Panc1 (cell line): ENCODE results near the gene ANO9. TPM values are rescaled to one million over a fixed set of nuclear protein-coding genes. Genes with fewer than 3 reads are reported as not detected.
"Not testable (repeated sequence)": the region's sequence is repeated elsewhere in the genome, so short reads cannot be mapped to it uniquely, and the experiment has no call there.

Source experiments
- ATAC-seq: fragments of 200-7000 bp; cut with Tn5 transposase; 2 replicates; pipeline ENCODE4 v1.9.1; 2020; ENCODE audit warnings: mild to moderate bottlenecking, moderate library complexity
- BruUV-seq: library from RNA; stranded (reverse); fragments of 400-500 nt; replicated peaks from 2 replicates; lab custom pipeline; 2021; lab: Mats Ljungman, UMichigan
- CTCF ChIA-PET: fragments of 300-600 bp; sonication (Branson Sonifier 250); formaldehyde crosslinking; loops from one replicate; lab custom pipeline; 2022; ENCODE audit warnings: antibody characterized with exemption; lab: Charles Lee
- POLR2A ChIA-PET: fragments of 300-600 bp; sonication (Branson Sonifier 250); formaldehyde crosslinking; loops from one replicate; lab custom pipeline; 2022; ENCODE audit warnings: antibody characterized with exemption; lab: Charles Lee
- DNase-seq: peaks from one replicate; pipeline ENCODE4 v3.0.0-alpha.2; 2010; ENCODE audit warnings: low read depth, low spot score
- H3K27ac ChIP-seq: 2 replicates; pipeline ENCODE4 v1.5.1; 2011; ENCODE audit warnings: mild to moderate bottlenecking, low read length, inconsistent platforms
- H3K27me3 ChIP-seq: fragments of 200-500 bp; sonication (Bioruptor generic); 2 replicates; pipeline ENCODE4 v1.6.0; 2014; ENCODE audit warnings: low read length, inconsistent platforms; ENCODE audit not compliant: control insufficient read depth, insufficient read depth
- H3K36me3 ChIP-seq: fragments of 200-500 bp; sonication (Bioruptor generic); 2 replicates; pipeline ENCODE4 v1.5.1; 2014; ENCODE audit warnings: inconsistent platforms, mild to moderate bottlenecking, low read length, moderate library complexity; ENCODE audit not compliant: control insufficient read depth, insufficient read depth
- H3K4me1 ChIP-seq: 2 replicates; pipeline ENCODE4 v1.5.1; 2011; ENCODE audit warnings: inconsistent platforms, mild to moderate bottlenecking, low read length, moderate library complexity; ENCODE audit not compliant: control insufficient read depth, insufficient read depth
- H3K4me3 ChIP-seq, 2 experiments: 2 replicates each; pipeline ENCODE4 v1.5.1; 2011 to 2012; ENCODE audit warnings: low read depth in 2 of 2, low read length in 2 of 2, mild to moderate bottlenecking in 2 of 2, inconsistent platforms in 1 of 2, moderate library complexity in 1 of 2
- H3K9me3 ChIP-seq: fragments of 200-500 bp; sonication (Bioruptor generic); 2 replicates; pipeline ENCODE4 v1.5.1; 2014; ENCODE audit warnings: low read depth, mild to moderate bottlenecking, inconsistent platforms, low read length, moderate library complexity; ENCODE audit not compliant: control insufficient read depth, insufficient read depth
- CTCF ChIP-seq: fragments of 450-650 bp; IDR thresholded peaks from 2 replicates; pipeline ENCODE4 v1.5.1; 2017; ENCODE audit warnings: mild to moderate bottlenecking
- POLR2AphosphoS5 ChIP-seq: IDR thresholded peaks from 2 replicates; pipeline ENCODE4 v1.6.1; 2012; ENCODE audit warnings: mild to moderate bottlenecking, low read depth, low read length, moderate library complexity
- REST ChIP-seq, 2 experiments: IDR thresholded peaks; 2 replicates each; pipeline ENCODE4 v1.6.1; 2011 to 2012; ENCODE audit warnings: low read depth in 2 of 2, control low read depth in 1 of 2, low read length in 1 of 2, mild to moderate bottlenecking in 1 of 2, moderate library complexity in 1 of 2; ENCODE audit not compliant: insufficient read depth in 1 of 2
- SIN3A ChIP-seq: IDR thresholded peaks from 2 replicates; pipeline ENCODE4 v1.6.1; 2012; ENCODE audit warnings: low read depth, mild to moderate bottlenecking, low read length, moderate library complexity, borderline replicate concordance; ENCODE audit not compliant: insufficient read depth
- TCF7L2 ChIP-seq: IDR thresholded peaks from 2 replicates; pipeline ENCODE4 v1.6.1; 2011; ENCODE audit warnings: mild to moderate bottlenecking, low read depth, low read length, inconsistent platforms
- in situ Hi-C: cut with HindIII; loops from 2 replicates; pipeline ENCODE4 v1.10.0; 2016; ENCODE audit warnings: low sequenced_read_pairs, low pct_unique_long_range_greater_than_20kb
- intact Hi-C: fragments of 100-400 bp; cut with micrococcal nuclease; formaldehyde crosslinking; loops from one replicate; pipeline ENCODE4 v1.10.0; 2022; ENCODE audit not compliant: unreplicated experiment
- total RNA-seq: library from RNA; stranded (reverse); gene quantifications from one replicate; pipeline ENCODE4 v1.2.1, GENCODE V29; 2021; ENCODE audit not compliant: unreplicated experiment

The ANO9 gene
- total RNA-seq, 1 experiment from 2014 or later: 61.4 TPM

- ChIA-PET POLR2A (no interaction called here), CTCF (interaction anchor here (0.6 kb wide), 2 partner anchors 36 to 113 kb away, joined by 3 read pairs; no protein-coding TSS in a partner anchor)
- Histone ChIP-seq H3K27ac (no peak overlapping the region), H3K4me3 (no peak overlapping the region), H3K4me1 (peaks cover 15% of the 10 kb centered on the region), H3K9me3 (no peaks in the 10 kb centered on the region), H3K27me3 (no peaks in the 10 kb centered on the region), H3K36me3 (no peaks in the 10 kb centered on the region)
- TF ChIP-seq POLR2AphosphoS5 (no peak; the same call in 1 of the 2 replicates), TCF7L2 (no peak), CTCF (no peak), SIN3A (no peak), REST (IDR thresholded peaks at IDR 0.05; ENCODE audit: insufficient read depth in 1 of 2, low read depth in 2 of 2, low read length in 1 of 2) (no peak)
- BruUV-seq: no TSS peak
- in situ Hi-C loops (no loop called here), intact Hi-C loops (no loop called here)
- ATAC-seq (no peak), DNase-seq (no peak)
Measured at GRCh38 chr11:403761-404431, 37.9 kb downstream of the ANO9 start.

DNA sequence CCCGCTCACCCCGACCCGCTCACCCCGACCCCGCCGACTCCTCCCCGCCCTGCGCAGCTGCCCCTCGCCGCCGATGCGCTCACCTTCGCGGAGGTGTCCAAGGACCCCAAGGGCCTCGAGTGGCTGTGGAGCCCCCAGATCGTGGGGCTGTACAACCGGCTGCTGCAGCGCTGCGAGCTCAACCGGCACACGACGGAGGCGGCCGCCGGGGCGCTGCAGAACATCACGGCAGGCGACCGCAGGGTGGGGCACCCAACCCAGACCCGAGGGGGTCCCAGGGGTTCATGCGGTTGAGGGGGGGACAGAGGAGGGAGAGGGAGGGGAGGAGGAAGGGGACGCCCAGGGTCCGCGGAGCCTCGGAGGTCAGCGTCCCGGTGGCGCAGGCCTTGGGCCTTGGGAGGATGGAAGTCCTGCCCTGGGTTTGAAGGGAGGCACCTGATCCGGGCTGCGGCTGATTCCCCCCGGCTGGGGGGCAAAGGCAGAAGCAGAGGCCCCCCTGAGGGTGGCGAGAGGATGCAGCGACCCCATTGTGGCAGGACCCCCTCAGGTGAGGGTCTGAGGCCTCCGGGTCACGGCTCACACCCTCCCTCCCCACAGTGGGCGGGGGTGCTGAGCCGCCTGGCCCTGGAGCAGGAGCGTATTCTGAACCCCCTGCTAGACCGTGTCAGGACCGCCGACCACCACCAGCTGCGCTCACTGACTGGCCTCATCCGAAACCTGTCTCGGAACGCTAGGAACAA is 38.6 kb downstream of the ANO9 start:
- H3K27ac ChIP-seq: no peak overlapping the region
- in situ Hi-C loops (no loop called here), intact Hi-C loops (no loop called here)
- DNase-seq (no peak), ATAC-seq (no peak)
- no TSS peak for BruUV-seq
- TF ChIP-seq POLR2AphosphoS5 (no peak), REST (IDR thresholded peaks at IDR 0.05; ENCODE audit: insufficient read depth in 1 of 2, low read depth in 2 of 2, low read length in 1 of 2) (no peak), TCF7L2 (no peak), CTCF (no peak), SIN3A (no peak)
- ChIA-PET POLR2A (no interaction called here), CTCF (no interaction called here)
- no peaks in the 10 kb centered on the region for H3K27me3 ChIP-seq
- H3K4me1 ChIP-seq: peaks cover 15% of the 10 kb centered on the region
- no peaks in the 10 kb centered on the region for H3K36me3 ChIP-seq
- H3K9me3 ChIP-seq: no peaks in the 10 kb centered on the region
- no peak overlapping the region for H3K4me3 ChIP-seq

DNA sequence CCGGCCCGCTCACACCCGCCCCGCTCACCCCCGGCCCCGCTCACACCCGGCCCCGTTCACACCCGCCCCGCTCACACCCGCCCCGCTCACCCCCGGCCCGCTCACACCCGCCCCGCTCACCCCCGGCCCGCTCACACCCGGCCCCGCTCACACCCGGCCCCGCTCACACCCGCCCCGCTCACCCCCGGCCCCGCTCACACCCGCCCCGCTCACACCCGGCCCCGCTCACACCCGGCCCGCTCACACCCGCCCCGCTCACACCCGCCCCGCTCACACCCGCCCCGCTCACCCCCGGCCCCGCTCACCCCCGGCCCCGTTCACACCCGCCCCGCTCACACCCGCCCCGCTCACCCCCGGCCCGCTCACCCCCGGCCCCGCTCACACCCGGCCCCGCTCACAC is 40.6 kb downstream of the ANO9 start:
- POLR2A ChIA-PET, intact Hi-C loops, H3K36me3 ChIP-seq, H3K9me3 ChIP-seq, DNase-seq, H3K27me3 ChIP-seq, H3K27ac ChIP-seq, H3K4me3 ChIP-seq, in situ Hi-C loops, CTCF ChIA-PET, ATAC-seq, BruUV-seq: not testable (repeated sequence)
- peaks cover 20% of the 10 kb centered on the region for H3K4me1 ChIP-seq
